Upper lobe of right lung (tissue), 1 donor: ENCODE data around the gene SLC7A1. TPM values are rescaled to one million over a fixed set of nuclear protein-coding genes. Genes with fewer than 3 reads are reported as not detected.

Experiments used
- ATAC-seq: fragments of 200-7000 bp; cut with Tn5 transposase; one replicate; pipeline ENCODE4 v1.9.1; 2020; ENCODE audit warnings: mild to moderate bottlenecking, moderate library complexity
- DNase-seq: peaks from one replicate; pipeline ENCODE4 v3.0.0-alpha.2; 2020
- H3K27ac ChIP-seq: fragments of 200-600 bp; one replicate; pipeline ENCODE4 v1.8.0; 2022
- H3K27me3 ChIP-seq: fragments of 200-600 bp; one replicate; pipeline ENCODE4 v1.8.0; 2022; ENCODE audit warnings: mild to moderate bottlenecking
- H3K36me3 ChIP-seq: fragments of 200-600 bp; one replicate; pipeline ENCODE4 v1.8.0; 2022
- H3K4me1 ChIP-seq: fragments of 200-600 bp; one replicate; pipeline ENCODE4 v1.8.0; 2022
- H3K4me3 ChIP-seq: fragments of 200-600 bp; one replicate; pipeline ENCODE4 v1.8.0; 2022; ENCODE audit warnings: mild to moderate bottlenecking
- H3K9me3 ChIP-seq: fragments of 200-600 bp; one replicate; pipeline ENCODE4 v1.8.0; 2022
- CTCF ChIP-seq: fragments of 200-600 bp; IDR thresholded peaks from one replicate; pipeline ENCODE4 v1.8.0; 2022; ENCODE audit warnings: antibody characterized with exemption
- intact Hi-C: fragments of 100-400 bp; cut with DNase I; formaldehyde crosslinking; loops from one replicate; pipeline ENCODE4 v1.11.0; 2022
- total RNA-seq: library from RNA; stranded (reverse); fragmentation: NEBNext Ultra II Directional; extraction: Animal tissue kit (Norgen Biotek cat#: 25700); gene quantifications from one replicate; pipeline ENCODE4 v1.2.1, GENCODE V29; 2021
- donor health status: DM: no; HTN: yes; CAD: no; lungs with severe emphysema.

The SLC7A1 gene
- total RNA-seq, 1 donor from 2014 or later = 30.2 TPM

- Histone ChIP-seq H3K9me3 (no peaks in the 10 kb centered on the region), H3K27ac (no peak overlapping the region), H3K4me3 (no peak overlapping the region), H3K27me3 (no peaks in the 10 kb centered on the region), H3K36me3 (no peaks in the 10 kb centered on the region), H3K4me1 (no peaks in the 10 kb centered on the region)
- intact Hi-C loops = no loop called here
- ATAC-seq = peak; percentile 28
- no peak for DNase-seq
- no peak for TF ChIP-seq CTCF
Observed at GRCh38 chr13:29569253-29570050, 26.0 kb downstream of the SLC7A1 start.

- DNase-seq (no peak), ATAC-seq (no peak)
- Histone ChIP-seq H3K4me3 (no peak overlapping the region), H3K9me3 (no peaks in the 10 kb centered on the region), H3K27ac (no peak overlapping the region), H3K36me3 (no peaks in the 10 kb centered on the region), H3K27me3 (no peaks in the 10 kb centered on the region), H3K4me1 (no peaks in the 10 kb centered on the region)
- intact Hi-C loops = no loop called here
- TF ChIP-seq CTCF = no peak
Observed at GRCh38 chr13:29568731-29569130, 26.8 kb downstream of the SLC7A1 start.

- DNase-seq (no peak), ATAC-seq (no peak)
- no peak overlapping the region for H3K27ac ChIP-seq
- H3K4me3 ChIP-seq = no peak overlapping the region
- H3K36me3 ChIP-seq = no peaks in the 10 kb centered on the region
- H3K4me1 ChIP-seq = no peaks in the 10 kb centered on the region
- H3K27me3 ChIP-seq = no peaks in the 10 kb centered on the region
- H3K9me3 ChIP-seq = no peaks in the 10 kb centered on the region
- intact Hi-C loops = no loop called here
- TF ChIP-seq CTCF = no peak
Observed at GRCh38 chr13:29567411-29567810, 28.1 kb downstream of the SLC7A1 start.

- H3K27ac ChIP-seq = no peak overlapping the region
- intact Hi-C loops = no loop called here
- H3K27me3 ChIP-seq = no peaks in the 10 kb centered on the region
- TF ChIP-seq CTCF = no peak
- no peaks in the 10 kb centered on the region for H3K4me1 ChIP-seq
- no peak for DNase-seq
- no peaks in the 10 kb centered on the region for H3K9me3 ChIP-seq
- no peaks in the 10 kb centered on the region for H3K36me3 ChIP-seq
- H3K4me3 ChIP-seq = no peak overlapping the region
- ATAC-seq = no peak
Observed at GRCh38 chr13:29566206-29566605, 29.3 kb downstream of the SLC7A1 start.

- no peak for ATAC-seq
- Histone ChIP-seq H3K27ac (no peak overlapping the region), H3K36me3 (no peaks in the 10 kb centered on the region), H3K4me1 (no peaks in the 10 kb centered on the region), H3K27me3 (no peaks in the 10 kb centered on the region), H3K9me3 (no peaks in the 10 kb centered on the region), H3K4me3 (no peak overlapping the region)
- intact Hi-C loops = no loop called here
- DNase-seq = no peak
- TF ChIP-seq CTCF = no peak
Observed at GRCh38 chr13:29564818-29565217, 30.7 kb downstream of the SLC7A1 start.
